Measurements from ENCODE around the gene ZNF780B. TPM values are rescaled to one million over a fixed set of nuclear protein-coding genes. Genes with fewer than 3 reads are reported as not detected.

The ZNF780B gene
- total RNA-seq, 1 experiment from 2014 or later = 31.9 TPM

- Mint-ChIP-seq H3K9me3 (peaks cover 31 to 37% of the 10 kb centered on the region in 2 experiments), H3K4me3 (no peak overlapping the region), H3K27ac (no peak overlapping the region), H3K36me3 (ENCODE audit: insufficient read depth in 1 of 3, low read depth in 3 of 3) (peaks cover 52 to 71% (median 71%) of the 10 kb centered on the region in 3 experiments), H3K4me1 (no peaks in the 10 kb centered on the region), H3K27me3 (ENCODE audit: low read depth) (no peaks in the 10 kb centered on the region)
- Histone ChIP-seq H4K20me1 (ENCODE audit: control insufficient read depth, insufficient read depth, insufficient read length) (no peaks in the 10 kb centered on the region), H3K4me2 (ENCODE audit: insufficient read depth, insufficient read length, low read length) (no peak overlapping the region), H2BK5ac (ENCODE audit: insufficient read length, low read length) (no peak overlapping the region), H3K4ac (ENCODE audit: low read depth, low read length) (no peak overlapping the region), H4K5ac (ENCODE audit: insufficient read length, low read depth, low read length) (no peak overlapping the region), H3K18ac (ENCODE audit: insufficient read length, low read depth, low read length) (no peak overlapping the region), H3T11ph (ENCODE audit: low read length) (no peak overlapping the region), H3K27me3 (ENCODE audit: insufficient read depth, low read length) (no peaks in the 10 kb centered on the region), H2BK15ac (ENCODE audit: low read depth, low read length) (no peak overlapping the region), H4K91ac (ENCODE audit: insufficient read length, low read depth, low read length) (no peak overlapping the region), H2BK12ac (ENCODE audit: insufficient read length, low read depth, low read length) (no peak overlapping the region), H4K8ac (replicated peaks; ENCODE audit: insufficient read length, low read depth, low read length) (no peak overlapping the region), H2AK5ac (ENCODE audit: insufficient read length, low read length) (no peak overlapping the region), H2BK20ac (ENCODE audit: low read depth, low read length, poor library complexity, severe bottlenecking) (no peak overlapping the region), H3K27ac (ENCODE audit: insufficient read length, low read depth, low read length) (no peak overlapping the region), H3K14ac (ENCODE audit: insufficient read depth, low read length) (no peak overlapping the region), H3K23me2 (ENCODE audit: insufficient read length, low read depth, low read length, poor library complexity, severe bottlenecking) (no peaks in the 10 kb centered on the region), H3K9ac (ENCODE audit: extremely low read depth, insufficient read length, low read length) (no peak overlapping the region), H3K4me1 (ENCODE audit: insufficient read depth, low read length) (no peaks in the 10 kb centered on the region), H2BK120ac (ENCODE audit: low read depth, low read length, poor library complexity, severe bottlenecking) (no peak overlapping the region), H3K23ac (ENCODE audit: insufficient read length, low read depth, low read length) (no peak overlapping the region), H3K56ac (ENCODE audit: insufficient read length, low read depth, low read length) (no peak overlapping the region), H3K79me1 (ENCODE audit: insufficient read depth, low read depth, low read length, poor library complexity, severe bottlenecking) (peaks cover 3% of the 10 kb centered on the region), H3K79me2 (ENCODE audit: insufficient read depth, low read length) (no peaks in the 10 kb centered on the region; the same call in 1 of the 2 replicates), H2AFZ (ENCODE audit: low read length) (no peak overlapping the region), H3K9me3 (ENCODE audit: control insufficient read depth, low read depth, low read length) (no peaks in the 10 kb centered on the region)
- TF ChIP-seq CTCF (conservative IDR thresholded peaks at IDR 0.05) = no peak
- no CpG with 5 or more reads among the region's 1 CpG for WGBS (ENCODE audit: extremely low coverage, insufficient read length, low lambda C conversion rate)
- DNase-seq = no peak
Measured at GRCh38 chr19:39982883-39983282, 73.1 kb downstream of the ZNF780B start.

Other genes starting within 250 kb of the ZNF780B start
- gene DYRK1B, start 222.1 kb downstream of the ZNF780B start, total RNA-seq (2021) = 13.6 and 14.3 TPM in 2 replicates
- gene FBL, start 209.9 kb downstream of the ZNF780B start, total RNA-seq (2021) = 621 and 625 TPM in 2 replicates
- gene FCGBP, start 121.6 kb downstream of the ZNF780B start, total RNA-seq (2021) = 0.13 and 0.15 TPM in 2 replicates
- 111 and 119 TPM in 2 replicates for gene PSMC4, start 85.1 kb downstream of the ZNF780B start, total RNA-seq (2021)
- gene ZNF546, start 59.2 kb downstream of the ZNF780B start, total RNA-seq (2021) = 1.7 and 1.8 TPM in 2 replicates
- 16.7 and 18.7 TPM in 2 replicates for gene ZNF780A, start 34.7 kb upstream of the ZNF780B start, total RNA-seq (2021)
- 17.7 and 19.0 TPM in 2 replicates for gene MAP3K10, start 135.2 kb upstream of the ZNF780B start, total RNA-seq (2021)
- 0.15 and 0.31 TPM in 2 replicates for gene TTC9B, start 162.2 kb upstream of the ZNF780B start, total RNA-seq (2021)
- gene CCNP, start 170.5 kb upstream of the ZNF780B start, total RNA-seq (2021) = 0.31 and 0.35 TPM in 2 replicates
- gene AKT2, start 229.1 kb upstream of the ZNF780B start, total RNA-seq (2021) = 142 and 150 TPM in 2 replicates